ENCODE data around the gene ATP13A5.

ATP13A5 gene

GRCh38 chr3:193269343-193270028, 109.1 kb downstream of the ATP13A5 start:
- DNase-seq = no peak

GRCh38 chr3:193262707-193263106, 115.8 kb downstream of the ATP13A5 start:
- DNase-seq = no peak

GRCh38 chr3:193261970-193262369, 116.6 kb downstream of the ATP13A5 start:
- DNase-seq = no peak

- no peak for DNase-seq
Measured at GRCh38 chr3:193253986-193254660, 124.4 kb downstream of the ATP13A5 start.

- no peak for DNase-seq
Measured at GRCh38 chr3:193250492-193250891, 128.1 kb downstream of the ATP13A5 start.

- DNase-seq = no peak
Measured at GRCh38 chr3:193248848-193249468, 129.6 kb downstream of the ATP13A5 start.

- DNase-seq = no peak
Measured at GRCh38 chr3:193243571-193243970, 135.0 kb downstream of the ATP13A5 start.

GRCh38 chr3:193241716-193242115, 136.8 kb downstream of the ATP13A5 start:
- no peak for DNase-seq

- DNase-seq = no peak
Measured at GRCh38 chr3:193240850-193241706, 137.5 kb downstream of the ATP13A5 start, which contains the start of gene PLAAT1. Gene PLAAT1 (plus strand): TSS chr3:193241222. CDS start chr3:193255651, 14,429 bp downstream.

GRCh38 chr3:193240436-193240849, 138.1 kb downstream of the ATP13A5 start:
- no peak for DNase-seq

GRCh38 chr3:193237030-193237429, 141.5 kb downstream of the ATP13A5 start:
- no peak for DNase-seq

GRCh38 chr3:193236599-193236998, 142.0 kb downstream of the ATP13A5 start:
- DNase-seq = no peak

- DNase-seq = no peak
Measured at GRCh38 chr3:193231201-193231600, 147.4 kb downstream of the ATP13A5 start.

- peak; percentile 70 for DNase-seq
Measured at GRCh38 chr3:193230610-193231009, 147.9 kb downstream of the ATP13A5 start.

- no peak for DNase-seq
Measured at GRCh38 chr3:193229851-193230420, 148.6 kb downstream of the ATP13A5 start.

GRCh38 chr3:193228206-193228605, 150.3 kb downstream of the ATP13A5 start:
- DNase-seq = no peak

- DNase-seq = no peak
Measured at GRCh38 chr3:193225302-193226125, 153.0 kb downstream of the ATP13A5 start.
